GM18519 (cell line): ENCODE results near the gene GABRP.

ENCODE experiments used
- ATAC-seq: cut with Tn5 transposase; IDR thresholded peaks from one replicate; pipeline ENCODE4 v1.9.1; 2021; ENCODE audit warnings: mild to moderate bottlenecking, moderate library complexity; ENCODE audit not compliant: unreplicated experiment, low FRiP score

Gene GABRP

GRCh38 chr5:170854566-170854965 is 71.0 kb downstream of the GABRP start:
- no peak for ATAC-seq

- ATAC-seq = no peak
These were observed 73.5 kb downstream of the GABRP start for GRCh38 chr5:170857066-170857465.

- ATAC-seq = no peak
These were observed 76.9 kb downstream of the GABRP start for GRCh38 chr5:170860415-170860814.

GRCh38 chr5:170860818-170861666 is 77.5 kb downstream of the GABRP start:
- no peak for ATAC-seq

GRCh38 chr5:170861667-170861916 is 78.1 kb downstream of the GABRP start:
- no peak for ATAC-seq

- ATAC-seq = no peak
These were observed 78.6 kb downstream of the GABRP start, which contains the start of gene RANBP17 for GRCh38 chr5:170861917-170862766. RANBP17 (plus strand) TSS chr5:170862018.

- no peak for ATAC-seq
These were observed 80.1 kb downstream of the GABRP start for GRCh38 chr5:170863646-170864045.
